Muscle of leg (tissue), 16 donors: ENCODE results near the gene ADRM1. TPM values are rescaled to one million over a fixed set of nuclear protein-coding genes. Genes with fewer than 3 reads are reported as not detected.

Experiments used
- DNase-seq: peaks from one replicate; pipeline ENCODE4 v3.0.0; 2013
- H3K27ac ChIP-seq: one replicate; pipeline ENCODE4 v1.5.1; 2013; ENCODE audit warnings: mild to moderate bottlenecking, low read length, control low read depth
- H3K27me3 ChIP-seq: one replicate; pipeline ENCODE4 v1.6.1; 2013; ENCODE audit warnings: low read length; ENCODE audit not compliant: control insufficient read depth, insufficient read depth
- H3K36me3 ChIP-seq: one replicate; pipeline ENCODE4 v1.6.1; 2013; ENCODE audit warnings: low read length; ENCODE audit not compliant: control insufficient read depth, insufficient read depth
- H3K4me1 ChIP-seq: one replicate; pipeline ENCODE4 v1.6.1; 2013; ENCODE audit warnings: low read length; ENCODE audit not compliant: control insufficient read depth, insufficient read depth
- H3K4me3 ChIP-seq: one replicate; pipeline ENCODE4 v1.5.1; 2013; ENCODE audit warnings: low read length, control low read depth
- H3K9me3 ChIP-seq: replicated peaks from 2 replicates; pipeline ENCODE4 v1.6.1; 2013; ENCODE audit warnings: low read depth, low read length; ENCODE audit not compliant: control insufficient read depth
- WGBS: methylation state at CpG from one replicate; pipeline ENCODE4 v1.1.5; 2013; ENCODE audit warnings: missing lambda C conversion rate; ENCODE audit not compliant: insufficient coverage; 5-methylcytosine and 5-hydroxymethylcytosine counted together
- long read RNA-seq, 11 donors: transcript quantifications; one replicate each; lab custom pipeline, GENCODE V29; 2026
- polyA plus RNA-seq, 8 donors: library from polyadenylated mRNA; unstranded; fragments of 120-200 nt; gene quantifications; one replicate each; pipeline versions ENCODE4 v1.2.1 to v1.2.3, GENCODE V29; 2013; ENCODE audit warnings: inconsistent platforms in 1 of 8, low replicate concordance in 1 of 8; ENCODE audit not compliant: insufficient read length in 8 of 8, insufficient read depth in 1 of 8
- total RNA-seq: library from RNA; stranded (reverse); fragments of 120-200 nt; gene quantifications from one replicate; pipeline ENCODE4 v1.2.4, GENCODE V29; 2013

ADRM1 gene
- total RNA-seq (62.2 TPM), polyA plus RNA-seq (10 to 100 TPM; 53.6 to 65.6 (median 58.6) TPM)
- long read RNA-seq, donor 1, transcript ADRM1-201 (10 exons, 1,478 nt), result major isoform, 8 of 10 reads
- long read RNA-seq, donor 1, partial matches to known transcripts, result 0 of 10 reads
- long read RNA-seq, donor 1, other reads (novel, unspliced or antisense), result 0 of 10 reads
- long read RNA-seq, donor 2, partial matches to known transcripts, result 0 of 3 reads
- long read RNA-seq, donor 2, other reads (novel, unspliced or antisense), result 0 of 3 reads
- long read RNA-seq, donor 3, transcript ADRM1-201 (10 exons, 1,478 nt), result major isoform, 38 of 45 reads
- long read RNA-seq, donor 3, partial matches to known transcripts, result 7 of 45 reads
- long read RNA-seq, donor 3, other reads (novel, unspliced or antisense), result 0 of 45 reads
- long read RNA-seq, donor 4, transcript ADRM1-201 (10 exons, 1,478 nt), result major isoform, 17 of 30 reads
- long read RNA-seq, donor 4, partial matches to known transcripts, result 13 of 30 reads
- long read RNA-seq, donor 4, other reads (novel, unspliced or antisense), result 0 of 30 reads
- long read RNA-seq, donor 5, transcript ADRM1-201 (10 exons, 1,478 nt), result major isoform, 54 of 91 reads
- long read RNA-seq, donor 5, partial matches to known transcripts, result 28 of 91 reads
- long read RNA-seq, donor 5, other reads (novel, unspliced or antisense), result 5 of 91 reads
- long read RNA-seq, donor 6, transcript ADRM1-201 (10 exons, 1,478 nt), result major isoform, 65 of 98 reads
- long read RNA-seq, donor 6, partial matches to known transcripts, result 31 of 98 reads
- long read RNA-seq, donor 6, other reads (novel, unspliced or antisense), result 0 of 98 reads
- long read RNA-seq, donor 7, transcript ADRM1-201 (10 exons, 1,478 nt), result major isoform, 26 of 51 reads
- long read RNA-seq, donor 7, partial matches to known transcripts, result 24 of 51 reads
- long read RNA-seq, donor 7, other reads (novel, unspliced or antisense), result 0 of 51 reads
- long read RNA-seq, donor 8, transcript ADRM1-201 (10 exons, 1,478 nt), result major isoform, 7 of 17 reads
- long read RNA-seq, donor 8, partial matches to known transcripts, result 10 of 17 reads
- long read RNA-seq, donor 8, other reads (novel, unspliced or antisense), result 0 of 17 reads
- long read RNA-seq, donor 9, transcript ADRM1-201 (10 exons, 1,478 nt), result major isoform, 14 of 31 reads
- long read RNA-seq, donor 9, partial matches to known transcripts, result 17 of 31 reads
- long read RNA-seq, donor 9, other reads (novel, unspliced or antisense), result 0 of 31 reads
- long read RNA-seq, donor 10, transcript ADRM1-201 (10 exons, 1,478 nt), result major isoform, 15 of 35 reads
- long read RNA-seq, donor 10, partial matches to known transcripts, result 17 of 35 reads
- long read RNA-seq, donor 10, other reads (novel, unspliced or antisense), result 0 of 35 reads
- long read RNA-seq, donor 11, transcript ADRM1-201 (10 exons, 1,478 nt), result major isoform, 14 of 26 reads
- long read RNA-seq, donor 11, partial matches to known transcripts, result 10 of 26 reads
- long read RNA-seq, donor 11, other reads (novel, unspliced or antisense), result 0 of 26 reads

- peak; percentile 99 for DNase-seq
- Histone ChIP-seq H3K4me1 (peaks cover 27% of the 10 kb centered on the region), H3K9me3 (no peaks in the 10 kb centered on the region), H3K36me3 (peaks cover 44% of the 10 kb centered on the region), H3K27me3 (no peaks in the 10 kb centered on the region), H3K4me3 (peak within 1 kb of the TSS; percentile 70), H3K27ac (peak within 1 kb of the TSS; percentile 96)
- WGBS, result under 1% methylated on average over 81 of the region's 81 CpGs
These were observed at the start of gene ADRM1 for GRCh38 chr20:62302341-62303061. TSS of gene ADRM1 (plus strand) at chr20:62302997. CDS start at chr20:62303569, 572 bp downstream.

DNA sequence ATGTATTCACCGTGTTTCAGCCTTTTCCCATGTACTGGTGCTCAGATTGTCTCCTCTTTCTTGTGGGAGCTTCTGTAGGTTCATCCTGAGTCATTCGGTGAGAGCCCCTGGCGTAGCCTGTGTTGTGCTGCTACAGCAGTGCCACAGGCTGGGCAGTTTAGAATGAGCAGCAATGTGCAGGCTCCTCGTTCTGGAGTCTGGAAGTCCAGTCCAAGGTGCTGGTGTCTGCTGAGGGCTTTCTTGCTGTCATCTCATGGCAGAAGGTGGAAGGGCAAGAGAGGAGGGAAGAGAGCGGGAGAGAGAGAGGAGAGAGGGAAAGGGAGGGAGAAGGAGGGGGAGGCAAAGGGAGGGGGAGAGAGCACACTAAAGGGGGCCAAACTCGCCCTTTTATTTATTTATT is 49.4 kb upstream of the ADRM1 start:
- H3K4me1 ChIP-seq, result peaks cover 8% of the 10 kb centered on the region

GRCh38 chr20:62254021-62254724 is 48.6 kb upstream of the ADRM1 start:
- Histone ChIP-seq H3K4me1 (peaks cover 5% of the 10 kb centered on the region), H3K4me3 (no peak overlapping the region), H3K27ac (no peak overlapping the region), H3K36me3 (peaks cover 35% of the 10 kb centered on the region), H3K27me3 (no peaks in the 10 kb centered on the region), H3K9me3 (no peaks in the 10 kb centered on the region)
- 77% methylated on average over 22 of the region's 24 CpGs for WGBS
- DNase-seq, result no peak

More for the DNA sequence above, 49.4 kb upstream of the ADRM1 start:
- no peak for DNase-seq
- WGBS, result 89% methylated on average over 4 of the region's 6 CpGs
- Histone ChIP-seq H3K36me3 (peaks cover 31% of the 10 kb centered on the region), H3K4me3 (no peak overlapping the region), H3K27me3 (no peaks in the 10 kb centered on the region), H3K9me3 (no peaks in the 10 kb centered on the region), H3K27ac (no peak overlapping the region)

- H3K27me3 ChIP-seq, result no peaks in the 10 kb centered on the region
- H3K4me3 ChIP-seq, result no peak overlapping the region
- H3K27ac ChIP-seq, result no peak overlapping the region
- WGBS, result 90% methylated on average over 9 of the region's 10 CpGs
- H3K36me3 ChIP-seq, result peaks cover 52% of the 10 kb centered on the region
- peaks cover 5% of the 10 kb centered on the region for H3K4me1 ChIP-seq
- no peaks in the 10 kb centered on the region for H3K9me3 ChIP-seq
- DNase-seq, result no peak
These were observed 46.8 kb upstream of the ADRM1 start for GRCh38 chr20:62255976-62256375.

DNA sequence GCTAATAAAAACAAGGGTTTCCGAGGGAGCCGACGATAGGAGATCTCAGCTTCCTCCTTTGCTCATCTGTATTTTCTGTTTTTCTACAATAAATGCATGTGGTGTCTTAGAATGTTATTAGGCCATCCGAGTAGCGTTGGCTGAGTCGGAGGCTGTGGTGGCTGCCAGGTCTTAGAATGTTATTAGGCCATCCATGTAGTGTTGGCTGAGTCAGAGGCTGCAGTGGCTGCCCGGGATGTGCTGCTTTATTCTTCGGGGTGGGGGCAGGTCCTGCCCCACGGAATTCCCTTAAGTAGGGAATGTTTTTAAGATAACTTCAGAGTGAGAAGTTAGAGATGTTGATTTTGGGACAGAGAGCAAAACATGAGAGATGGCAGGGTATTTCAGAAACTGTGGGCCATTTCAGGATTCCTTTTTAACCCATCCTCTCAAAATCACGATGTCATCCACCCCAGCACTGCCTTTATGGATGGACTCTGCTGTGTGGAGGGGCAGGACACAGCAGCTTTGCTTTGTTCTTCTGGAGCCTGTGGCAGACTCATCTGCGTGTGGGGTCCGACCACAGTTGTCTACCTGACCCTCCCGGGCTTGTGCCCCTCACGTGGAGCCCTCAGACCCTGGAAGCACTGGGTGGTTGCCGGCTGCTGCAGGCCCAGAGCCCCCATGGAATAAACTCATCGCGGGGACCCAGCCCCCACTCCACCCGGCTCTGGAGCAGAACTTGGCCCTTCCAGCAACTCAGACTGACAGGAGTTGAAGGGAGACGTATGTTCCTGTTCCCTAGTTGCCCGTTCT is 44.1 kb upstream of the ADRM1 start:
- Histone ChIP-seq H3K27me3 (no peaks in the 10 kb centered on the region), H3K36me3 (peaks cover 72% of the 10 kb centered on the region), H3K27ac (no peak overlapping the region), H3K9me3 (no peaks in the 10 kb centered on the region), H3K4me3 (no peak overlapping the region), H3K4me1 (peaks cover 5% of the 10 kb centered on the region)
- WGBS, result 75% methylated on average over 17 of the region's 20 CpGs
- DNase-seq, result peak; percentile 60

GRCh38 chr20:62259294-62259565 is 43.6 kb upstream of the ADRM1 start:
- WGBS, result 92% methylated on average over 8 of the region's 8 CpGs
- H3K4me1 ChIP-seq, result peaks cover 2% of the 10 kb centered on the region
- H3K27ac ChIP-seq, result no peak overlapping the region
- peaks cover 75% of the 10 kb centered on the region for H3K36me3 ChIP-seq
- no peak overlapping the region for H3K4me3 ChIP-seq
- DNase-seq, result no peak
- H3K9me3 ChIP-seq, result no peaks in the 10 kb centered on the region
- no peaks in the 10 kb centered on the region for H3K27me3 ChIP-seq

GRCh38 chr20:62262064-62262463 is 40.7 kb upstream of the ADRM1 start:
- peaks cover 8% of the 10 kb centered on the region for H3K9me3 ChIP-seq
- whole genome bisulfite sequencing, result 91% methylated on average over 10 of the region's 10 CpGs
- H3K4me3 ChIP-seq, result no peak overlapping the region
- no peak for DNase-seq
- H3K27me3 ChIP-seq, result no peaks in the 10 kb centered on the region
- H3K27ac ChIP-seq, result no peak overlapping the region
- H3K36me3 ChIP-seq, result peaks cover 83% of the 10 kb centered on the region
- peaks cover 1% of the 10 kb centered on the region for H3K4me1 ChIP-seq

DNA sequence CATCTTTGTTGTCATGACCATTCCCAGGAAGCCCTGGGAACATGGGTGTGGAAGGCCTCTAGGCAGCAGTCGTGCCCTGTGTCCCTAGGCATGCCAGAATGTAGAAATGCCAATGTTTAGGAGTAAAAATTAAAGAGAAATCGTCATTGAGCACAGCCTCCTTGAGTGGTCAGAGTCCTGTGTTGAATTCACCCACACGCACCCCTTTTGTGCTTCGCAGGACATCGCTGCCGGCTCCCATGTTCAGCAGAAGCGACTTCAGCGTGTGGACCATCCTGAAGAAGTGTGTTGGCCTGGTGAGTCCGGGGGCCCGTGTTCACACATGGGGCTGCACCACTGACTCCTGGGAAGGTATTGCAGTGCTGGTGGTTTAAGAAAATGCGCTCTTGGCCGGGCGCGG is 39.4 kb upstream of the ADRM1 start:
- Histone ChIP-seq H3K36me3 (peaks cover 78% of the 10 kb centered on the region), H3K27me3 (no peaks in the 10 kb centered on the region), H3K9me3 (peaks cover 8% of the 10 kb centered on the region), H3K4me3 (no peak overlapping the region), H3K27ac (no peak overlapping the region), H3K4me1 (peaks cover 8% of the 10 kb centered on the region)
- DNase-seq, result no peak
- WGBS, result 95% methylated on average over 10 of the region's 14 CpGs
